WTC11 (cell line): ENCODE measurements around the gene OR6C76. TPM values are rescaled to one million over a fixed set of nuclear protein-coding genes. Genes with fewer than 3 reads are reported as not detected.

Source experiments
- ATAC-seq: fragments of 200-7000 bp; cut with Tn5 transposase; 2 replicates; pipeline ENCODE4 v1.10.0; 2021; ENCODE audit warnings: mild to moderate bottlenecking, moderate library complexity
- CTCF ChIA-PET: fragments of 300-600 bp; sonication (Branson Sonifier 250); formaldehyde crosslinking; loops from one replicate; lab custom pipeline; 2021; ENCODE audit warnings: antibody characterized with exemption; lab: Charles Lee
- POLR2A ChIA-PET: fragments of 350-600 bp; sonication (Branson Sonifier 250); formaldehyde crosslinking; loops from one replicate; lab custom pipeline; 2021; ENCODE audit warnings: antibody characterized with exemption; lab: Charles Lee
- DNase-seq: peaks from one replicate; pipeline ENCODE4 v3.0.0; 2021; ENCODE audit warnings: low spot score
- H3K27ac Mint-ChIP-seq: 2 replicates; pipeline ENCODE4 v1.8.0; 2021; ENCODE audit warnings: mixed read lengths
- H3K27me3 Mint-ChIP-seq: 2 replicates; pipeline ENCODE4 v1.8.0; 2021; ENCODE audit warnings: low read depth, mild to moderate bottlenecking, moderate library complexity, mixed read lengths
- H3K36me3 Mint-ChIP-seq: 2 replicates; pipeline ENCODE4 v1.8.0; 2021; ENCODE audit warnings: mixed read lengths
- H3K4me1 Mint-ChIP-seq: 2 replicates; pipeline ENCODE4 v1.8.0; 2022; ENCODE audit warnings: mixed read lengths
- H3K4me3 Mint-ChIP-seq: 2 replicates; pipeline ENCODE4 v1.8.0; 2021; ENCODE audit warnings: mild to moderate bottlenecking, moderate library complexity, mixed read lengths
- H3K9me3 Mint-ChIP-seq: 2 replicates; pipeline ENCODE4 v1.8.0; 2021; ENCODE audit warnings: mixed read lengths
- ATF3 ChIP-seq: sonication (generic); formaldehyde crosslinking; conservative IDR thresholded peaks from 2 replicates; pipeline ENCODE4 v1.8.1; 2022; ENCODE audit warnings: mild to moderate bottlenecking, missing genetic modification reagents
- ATF6 ChIP-seq: sonication (generic); formaldehyde crosslinking; IDR thresholded peaks from 2 replicates; pipeline ENCODE4 v1.8.1; 2023; ENCODE audit warnings: mild to moderate bottlenecking, missing genetic modification reagents
- CREB1 ChIP-seq: sonication (generic); formaldehyde crosslinking; IDR thresholded peaks from 2 replicates; pipeline ENCODE4 v1.8.0; 2023; ENCODE audit warnings: mild to moderate bottlenecking, missing genetic modification reagents
- E2F5 ChIP-seq: sonication (generic); formaldehyde crosslinking; IDR thresholded peaks from 2 replicates; pipeline ENCODE4 v1.8.1; 2022; ENCODE audit warnings: mild to moderate bottlenecking, moderate library complexity, missing genetic modification reagents
- ESRRA ChIP-seq: sonication (generic); formaldehyde crosslinking; IDR thresholded peaks from 2 replicates; pipeline ENCODE4 v1.8.1; 2022; ENCODE audit warnings: mild to moderate bottlenecking, missing genetic modification reagents, borderline replicate concordance
- GABPB1 ChIP-seq: sonication (generic); formaldehyde crosslinking; IDR thresholded peaks from 2 replicates; pipeline ENCODE4 v1.8.1; 2023; ENCODE audit warnings: mild to moderate bottlenecking, missing genetic modification reagents
- JUN ChIP-seq: sonication (generic); formaldehyde crosslinking; IDR thresholded peaks from 2 replicates; pipeline ENCODE4 v1.8.0; 2023; ENCODE audit warnings: mild to moderate bottlenecking, missing genetic modification reagents
- MAX ChIP-seq: sonication (generic); formaldehyde crosslinking; IDR thresholded peaks from 2 replicates; pipeline ENCODE4 v1.8.0; 2022; ENCODE audit warnings: mild to moderate bottlenecking, missing genetic modification reagents
- NFATC4 ChIP-seq: fragments of 250-450 bp; sonication (Bioruptor Pico); IDR thresholded peaks from 2 replicates; pipeline ENCODE4 v1.9.0; 2021; ENCODE audit warnings: mild to moderate bottlenecking
- NR2C2 ChIP-seq: sonication (generic); formaldehyde crosslinking; IDR thresholded peaks from 2 replicates; pipeline ENCODE4 v1.8.0; 2022; ENCODE audit warnings: mild to moderate bottlenecking, missing genetic modification reagents
- PRDM15 ChIP-seq: sonication (generic); formaldehyde crosslinking; IDR thresholded peaks from 2 replicates; pipeline ENCODE4 v1.8.0; 2022; ENCODE audit warnings: missing genetic modification reagents
- RELA ChIP-seq: sonication (generic); formaldehyde crosslinking; IDR thresholded peaks from 2 replicates; pipeline ENCODE4 v1.8.1; 2022; ENCODE audit warnings: missing genetic modification reagents, mild to moderate bottlenecking, borderline replicate concordance
- SMAD3 ChIP-seq: sonication (generic); formaldehyde crosslinking; IDR thresholded peaks from 2 replicates; pipeline ENCODE4 v1.8.0; 2022; ENCODE audit warnings: missing genetic modification reagents, mild to moderate bottlenecking, borderline replicate concordance
- SP1 ChIP-seq: sonication (generic); formaldehyde crosslinking; conservative IDR thresholded peaks from 2 replicates; pipeline ENCODE4 v1.8.1; 2022; ENCODE audit warnings: missing genetic modification reagents
- USF1 ChIP-seq: sonication (generic); formaldehyde crosslinking; IDR thresholded peaks from 2 replicates; pipeline ENCODE4 v1.8.0; 2022; ENCODE audit warnings: mild to moderate bottlenecking, missing genetic modification reagents
- ZNF425 ChIP-seq: fragments of 250-450 bp; sonication (Bioruptor Pico); conservative IDR thresholded peaks from 2 replicates; pipeline ENCODE4 v1.9.0; 2021; ENCODE audit warnings: mild to moderate bottlenecking
- ZNF671 ChIP-seq: fragments of 250-450 bp; sonication (Bioruptor Pico); IDR thresholded peaks from 2 replicates; pipeline ENCODE4 v1.8.0; 2021; ENCODE audit warnings: mild to moderate bottlenecking
- total RNA-seq: library from RNA; stranded (reverse); gene quantifications from 3 replicates; pipeline ENCODE4 v1.2.3, GENCODE V29; 2021

The OR6C76 gene
- total RNA-seq, 1 experiment from 2014 or later: not detected

- TF ChIP-seq RELA: no peak
Observed at GRCh38 chr12:55392032-55392795, 33.8 kb upstream of the OR6C76 start (continued).

- no peaks in the 10 kb centered on the region for H3K36me3 Mint-ChIP-seq
- CTCF ChIA-PET: no interaction called here
- POLR2A ChIA-PET: no interaction called here
- no peak for TF ChIP-seq ATF3 (CRISPR knock-in tag)
- TF ChIP-seq SP1: no peak
- TF ChIP-seq ZNF671 (CRISPR knock-in tag): no peak
- no peak for TF ChIP-seq CREB1
- TF ChIP-seq USF1 (CRISPR knock-in tag): no peak
- TF ChIP-seq ZNF425 (CRISPR knock-in tag): no peak
- TF ChIP-seq PRDM15: no peak
- TF ChIP-seq E2F5 (CRISPR knock-in tag): no peak
- no peak for TF ChIP-seq NFATC4 (CRISPR knock-in tag)
- no peak for TF ChIP-seq JUN (CRISPR knock-in tag)
- no peak for TF ChIP-seq ESRRA (CRISPR knock-in tag)
- no peak for TF ChIP-seq ATF6 (CRISPR knock-in tag)
- no peak for TF ChIP-seq SMAD3 (CRISPR knock-in tag)
- no peak for TF ChIP-seq MAX
- no peak for TF ChIP-seq GABPB1 (CRISPR knock-in tag)
- no peak for TF ChIP-seq NR2C2 (CRISPR knock-in tag)
- TF ChIP-seq, all 79 proteins: peak for 0
- no peak for ATAC-seq
- no peak overlapping the region for H3K27ac Mint-ChIP-seq
- H3K27me3 Mint-ChIP-seq: no peaks in the 10 kb centered on the region
- no peak overlapping the region for H3K4me3 Mint-ChIP-seq
- no peak for DNase-seq
- H3K9me3 Mint-ChIP-seq: peaks cover 5% of the 10 kb centered on the region; the same call in 1 of the 2 replicates
- no peaks in the 10 kb centered on the region for H3K4me1 Mint-ChIP-seq
Observed at GRCh38 chr12:55396326-55396725, 29.7 kb upstream of the OR6C76 start.
